ENCODE data around the gene HLCS. TPM values are rescaled to one million over a fixed set of nuclear protein-coding genes. Genes with fewer than 3 reads are reported as not detected.

The HLCS gene
- total and polyA plus RNA-seq, 2 of the 4 experiments (the other 2 are of a cell fraction) = 10.6 to 21.0 TPM

DNA sequence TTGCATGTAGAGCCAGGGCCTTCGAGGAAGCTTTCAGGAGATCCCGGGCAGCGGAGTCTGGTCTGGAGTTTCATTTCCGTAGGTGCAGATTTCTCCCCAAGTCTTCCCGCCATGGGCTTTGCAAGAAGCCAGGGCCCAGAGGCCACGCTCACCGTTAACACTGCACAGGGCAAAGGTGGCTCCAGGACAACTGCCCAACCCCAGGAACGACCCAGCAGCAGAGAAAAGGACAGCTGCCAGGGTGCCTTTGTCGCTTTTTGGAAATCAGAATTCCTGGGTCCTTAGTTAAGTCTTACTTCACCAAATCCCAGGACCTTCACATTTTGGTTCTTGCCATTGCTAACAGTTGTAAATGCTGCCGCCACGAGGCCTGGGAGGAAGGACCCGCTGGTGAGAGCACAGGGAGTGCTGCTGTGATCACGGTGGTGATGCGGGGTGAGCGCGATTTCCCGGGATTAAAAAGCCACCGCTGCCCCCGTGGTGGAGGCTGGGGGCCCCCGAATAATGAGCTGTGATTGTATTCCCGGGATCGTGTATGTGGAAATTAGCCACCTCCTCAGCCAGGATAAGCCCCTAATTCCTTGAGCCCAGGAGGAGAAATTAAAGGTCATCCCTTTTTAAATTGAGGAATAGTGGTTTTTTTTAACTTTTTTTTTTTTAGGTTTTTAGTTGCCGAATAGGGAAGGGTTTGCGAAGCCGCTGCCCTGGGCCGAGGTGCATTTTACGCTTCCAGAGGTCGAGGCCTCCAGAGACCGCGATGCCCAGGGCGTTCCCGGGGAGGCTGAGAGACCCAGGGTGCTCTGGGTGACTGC, 259.3 kb downstream of the HLCS start:
- Histone ChIP-seq H3K4me2 (ENCODE audit: low read depth, low read length) (peak overlapping the region; percentile 34), H3K27me3 (ENCODE audit: control insufficient read depth, insufficient read depth, low read length) (peaks cover 90% of the 10 kb centered on the region), H3K79me1 (ENCODE audit: low read depth in 1 of 2, low read length in 2 of 2) (no peaks in the 10 kb centered on the region), H3K23ac (ENCODE audit: low read depth, low read length) (peak overlapping the region; percentile 60), H2BK15ac (ENCODE audit: low read depth, low read length) (no peak overlapping the region), H3K27ac (ENCODE audit: insufficient read depth, low read length) (peak overlapping the region; percentile 48; the same call in 1 of the 2 replicates), H2BK5ac (ENCODE audit: low read depth, low read length, poor library complexity, severe bottlenecking) (no peak overlapping the region), H3K9me3 (ENCODE audit: control insufficient read depth, insufficient read depth, low read length) (no peaks in the 10 kb centered on the region; the same call in 1 of the 2 replicates), H2AK9ac (replicated peaks; ENCODE audit: low read depth, low read length, poor library complexity) (no peak overlapping the region), H2BK120ac (ENCODE audit: low read depth, low read length) (peak overlapping the region; percentile 8), H3K56ac (ENCODE audit: extremely low read depth, insufficient read depth, low read length) (no peak overlapping the region), H4K5ac (ENCODE audit: low read depth, low read length) (no peak overlapping the region), H3K4ac (ENCODE audit: low read depth, low read length) (peak overlapping the region; percentile 54; the same call in 1 of the 2 replicates), H2AFZ (replicated peaks; ENCODE audit: low read length, poor library complexity) (peak overlapping the region; percentile 49), H2AK5ac (ENCODE audit: low read depth, low read length) (no peak overlapping the region), H3K4me3 (ENCODE audit: insufficient read depth, low read depth, low read length) (no peak overlapping the region), H4K20me1 (ENCODE audit: insufficient read depth, low read length) (peaks cover 28% of the 10 kb centered on the region), H3K18ac (ENCODE audit: low read depth, low read length) (no peak overlapping the region; the same call in 1 of the 2 replicates), H2BK20ac (ENCODE audit: low read depth, low read length) (0 out of 2 replicates have a peak overlapping the region, but pooled peaks have one; percentile 16), H3K36me3 (ENCODE audit: control insufficient read depth, insufficient read depth, low read length) (no peaks in the 10 kb centered on the region; the same call in 1 of the 2 replicates), H3K4me1 (ENCODE audit: control insufficient read depth, insufficient read depth, low read length) (no peaks in the 10 kb centered on the region; the same call in 1 of the 2 replicates), H4K8ac (ENCODE audit: low read depth in 2 of 2, low read length in 2 of 2) (peak overlapping the region in 1 of 2 experiments; percentile 45; a peak in 1 of 4 replicates), H3K14ac (replicated peaks; ENCODE audit: low read depth, low read length) (0 out of 2 replicates have a peak overlapping the region, but pooled peaks have one; percentile 50), H4K91ac (ENCODE audit: insufficient read depth, low read depth, low read length) (no peak overlapping the region), H3K9me1 (ENCODE audit: insufficient read depth, low read length) (no peaks in the 10 kb centered on the region; the same call in 1 of the 2 replicates), H3K9ac (ENCODE audit: low read depth, low read length) (no peak overlapping the region)
- no peak for ATAC-seq (ENCODE audit: low read depth)
- BruUV-seq (replicated peaks) = no TSS peak
- intact Hi-C loops (cut with micrococcal nuclease) (no loop called here), dilution Hi-C loops (cut with HindIII; ENCODE audit: low sequenced_read_pairs, unreplicated experiment) (no loop called here), in situ Hi-C loops (cut with MboI; ENCODE audit: low sequenced_read_pairs) (no loop called here)
- peak; percentile 37 for DNase-seq
- CTCF ChIA-PET = interaction anchor here (0.6 kb wide), 1 partner anchor 683 kb away, joined by 5 read pairs; no protein-coding TSS in a partner anchor
- TF ChIP-seq, protein P1, sequence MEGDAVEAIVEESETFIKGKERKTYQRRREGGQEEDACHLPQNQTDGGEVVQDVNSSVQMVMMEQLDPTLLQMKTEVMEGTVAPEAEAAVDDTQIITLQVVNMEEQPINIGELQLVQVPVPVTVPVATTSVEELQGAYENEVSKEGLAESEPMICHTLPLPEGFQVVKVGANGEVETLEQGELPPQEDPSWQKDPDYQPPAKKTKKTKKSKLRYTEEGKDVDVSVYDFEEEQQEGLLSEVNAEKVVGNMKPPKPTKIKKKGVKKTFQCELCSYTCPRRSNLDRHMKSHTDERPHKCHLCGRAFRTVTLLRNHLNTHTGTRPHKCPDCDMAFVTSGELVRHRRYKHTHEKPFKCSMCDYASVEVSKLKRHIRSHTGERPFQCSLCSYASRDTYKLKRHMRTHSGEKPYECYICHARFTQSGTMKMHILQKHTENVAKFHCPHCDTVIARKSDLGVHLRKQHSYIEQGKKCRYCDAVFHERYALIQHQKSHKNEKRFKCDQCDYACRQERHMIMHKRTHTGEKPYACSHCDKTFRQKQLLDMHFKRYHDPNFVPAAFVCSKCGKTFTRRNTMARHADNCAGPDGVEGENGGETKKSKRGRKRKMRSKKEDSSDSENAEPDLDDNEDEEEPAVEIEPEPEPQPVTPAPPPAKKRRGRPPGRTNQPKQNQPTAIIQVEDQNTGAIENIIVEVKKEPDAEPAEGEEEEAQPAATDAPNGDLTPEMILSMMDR (conservative IDR thresholded peaks at IDR 0.05; ENCODE audit: low read depth, low read length) = no peak
- TF ChIP-seq NFE2L2 (IDR thresholded peaks at IDR 0.05; ENCODE audit: low read depth, low read length) (no peak), MAZ (IDR thresholded peaks at IDR 0.05; ENCODE audit: borderline replicate concordance, low read depth, low read length) (no peak), CHD1 (IDR thresholded peaks at IDR 0.05; ENCODE audit: low read depth, low read length) (no peak)
- TF ChIP-seq, protein P2, sequence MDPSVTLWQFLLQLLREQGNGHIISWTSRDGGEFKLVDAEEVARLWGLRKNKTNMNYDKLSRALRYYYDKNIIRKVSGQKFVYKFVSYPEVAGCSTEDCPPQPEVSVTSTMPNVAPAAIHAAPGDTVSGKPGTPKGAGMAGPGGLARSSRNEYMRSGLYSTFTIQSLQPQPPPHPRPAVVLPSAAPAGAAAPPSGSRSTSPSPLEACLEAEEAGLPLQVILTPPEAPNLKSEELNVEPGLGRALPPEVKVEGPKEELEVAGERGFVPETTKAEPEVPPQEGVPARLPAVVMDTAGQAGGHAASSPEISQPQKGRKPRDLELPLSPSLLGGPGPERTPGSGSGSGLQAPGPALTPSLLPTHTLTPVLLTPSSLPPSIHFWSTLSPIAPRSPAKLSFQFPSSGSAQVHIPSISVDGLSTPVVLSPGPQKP (IDR thresholded peaks at IDR 0.05; ENCODE audit: borderline replicate concordance, low read depth, low read length) = no peak
- TF ChIP-seq, protein P3, sequence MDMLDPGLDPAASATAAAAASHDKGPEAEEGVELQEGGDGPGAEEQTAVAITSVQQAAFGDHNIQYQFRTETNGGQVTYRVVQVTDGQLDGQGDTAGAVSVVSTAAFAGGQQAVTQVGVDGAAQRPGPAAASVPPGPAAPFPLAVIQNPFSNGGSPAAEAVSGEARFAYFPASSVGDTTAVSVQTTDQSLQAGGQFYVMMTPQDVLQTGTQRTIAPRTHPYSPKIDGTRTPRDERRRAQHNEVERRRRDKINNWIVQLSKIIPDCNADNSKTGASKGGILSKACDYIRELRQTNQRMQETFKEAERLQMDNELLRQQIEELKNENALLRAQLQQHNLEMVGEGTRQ (IDR thresholded peaks at IDR 0.05; ENCODE audit: low read depth, low read length) = no peak
- 32% methylated on average over 18 of the region's 32 CpGs; no CpG with 5 or more reads in 1 of the 2 experiments for WGBS, 2 experiments (ENCODE audit: extremely low coverage in 2 of 2, insufficient read length in 1 of 2)
- POLR2A ChIA-PET (ENCODE audit: unreplicated experiment) = no interaction called here

Data from IMR-90 (cell line).